ENCODE measurements around the gene GLIS1. TPM values are rescaled to one million over a fixed set of nuclear protein-coding genes. Genes with fewer than 3 reads are reported as not detected.

Gene GLIS1
- total RNA-seq, 1 experiment from 2014 or later: 0.28 TPM

DNA sequence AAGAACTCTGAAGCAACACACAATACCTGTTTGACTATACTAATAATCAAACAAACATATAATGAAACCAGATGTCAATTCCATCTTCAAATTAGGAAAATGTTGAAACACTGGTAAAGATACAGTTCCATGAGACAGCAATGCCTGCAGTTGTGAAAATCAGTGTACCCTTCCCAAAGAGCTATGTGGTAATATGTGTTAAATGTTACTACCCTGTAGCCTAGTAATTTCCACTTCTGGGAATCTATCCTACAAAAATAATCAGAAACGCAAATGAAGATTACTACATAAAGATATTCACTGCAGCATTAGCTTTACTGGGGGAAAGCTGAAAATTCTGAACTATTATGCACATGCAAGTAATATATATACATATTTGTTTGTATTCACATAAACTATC is 16.9 kb downstream of the GLIS1 start:
- Histone ChIP-seq H4K20me1 (ENCODE audit: control insufficient read depth, insufficient read depth, insufficient read length) (no peaks in the 10 kb centered on the region), H3K9me3 (ENCODE audit: control insufficient read depth, low read depth, low read length) (no peaks in the 10 kb centered on the region), H3K14ac (ENCODE audit: insufficient read depth, low read length) (no peak overlapping the region), H2BK120ac (ENCODE audit: low read depth, low read length, poor library complexity, severe bottlenecking) (no peak overlapping the region), H3K4me2 (ENCODE audit: insufficient read depth, insufficient read length, low read length) (no peak overlapping the region), H3K9ac (ENCODE audit: extremely low read depth, insufficient read length, low read length) (no peak overlapping the region), H4K8ac (replicated peaks; ENCODE audit: insufficient read length, low read depth, low read length) (no peak overlapping the region), H3K4me1 (ENCODE audit: insufficient read depth, low read length) (0 out of 2 replicates have a peak, but pooled peaks cover 2% of the 10 kb centered on the region), H2BK5ac (ENCODE audit: insufficient read length, low read length) (no peak overlapping the region), H3K23me2 (ENCODE audit: insufficient read length, low read depth, low read length, poor library complexity, severe bottlenecking) (no peaks in the 10 kb centered on the region), H3K23ac (ENCODE audit: insufficient read length, low read depth, low read length) (no peak overlapping the region), H3K18ac (ENCODE audit: insufficient read length, low read depth, low read length) (no peak overlapping the region), H3K27ac (ENCODE audit: insufficient read length, low read depth, low read length) (no peak overlapping the region), H3K79me2 (ENCODE audit: insufficient read depth, low read length) (no peaks in the 10 kb centered on the region), H3K79me1 (ENCODE audit: insufficient read depth, low read depth, low read length, poor library complexity, severe bottlenecking) (no peaks in the 10 kb centered on the region), H3K4ac (ENCODE audit: low read depth, low read length) (no peak overlapping the region), H2BK12ac (ENCODE audit: insufficient read length, low read depth, low read length) (no peak overlapping the region), H4K5ac (ENCODE audit: insufficient read length, low read depth, low read length) (no peak overlapping the region), H2AFZ (ENCODE audit: low read length) (no peak overlapping the region), H3T11ph (ENCODE audit: low read length) (no peak overlapping the region), H3K56ac (ENCODE audit: insufficient read length, low read depth, low read length) (no peak overlapping the region), H4K91ac (ENCODE audit: insufficient read length, low read depth, low read length) (no peak overlapping the region), H2AK5ac (ENCODE audit: insufficient read length, low read length) (no peak overlapping the region), H2BK20ac (ENCODE audit: low read depth, low read length, poor library complexity, severe bottlenecking) (no peak overlapping the region), H2BK15ac (ENCODE audit: low read depth, low read length) (no peak overlapping the region), H3K27me3 (ENCODE audit: insufficient read depth, low read length) (no peaks in the 10 kb centered on the region; the same call in 1 of the 2 replicates)
- no peak overlapping the region for H3K27ac Mint-ChIP-seq
- TF ChIP-seq, protein P1, sequence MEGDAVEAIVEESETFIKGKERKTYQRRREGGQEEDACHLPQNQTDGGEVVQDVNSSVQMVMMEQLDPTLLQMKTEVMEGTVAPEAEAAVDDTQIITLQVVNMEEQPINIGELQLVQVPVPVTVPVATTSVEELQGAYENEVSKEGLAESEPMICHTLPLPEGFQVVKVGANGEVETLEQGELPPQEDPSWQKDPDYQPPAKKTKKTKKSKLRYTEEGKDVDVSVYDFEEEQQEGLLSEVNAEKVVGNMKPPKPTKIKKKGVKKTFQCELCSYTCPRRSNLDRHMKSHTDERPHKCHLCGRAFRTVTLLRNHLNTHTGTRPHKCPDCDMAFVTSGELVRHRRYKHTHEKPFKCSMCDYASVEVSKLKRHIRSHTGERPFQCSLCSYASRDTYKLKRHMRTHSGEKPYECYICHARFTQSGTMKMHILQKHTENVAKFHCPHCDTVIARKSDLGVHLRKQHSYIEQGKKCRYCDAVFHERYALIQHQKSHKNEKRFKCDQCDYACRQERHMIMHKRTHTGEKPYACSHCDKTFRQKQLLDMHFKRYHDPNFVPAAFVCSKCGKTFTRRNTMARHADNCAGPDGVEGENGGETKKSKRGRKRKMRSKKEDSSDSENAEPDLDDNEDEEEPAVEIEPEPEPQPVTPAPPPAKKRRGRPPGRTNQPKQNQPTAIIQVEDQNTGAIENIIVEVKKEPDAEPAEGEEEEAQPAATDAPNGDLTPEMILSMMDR (conservative IDR thresholded peaks at IDR 0.05): no peak
- DNase-seq: no peak
- peaks cover 18% of the 10 kb centered on the region for H3K27me3 Mint-ChIP-seq (ENCODE audit: low read depth)
- H3K9me3 Mint-ChIP-seq: no peaks in the 10 kb centered on the region
- no peaks in the 10 kb centered on the region for H3K36me3 Mint-ChIP-seq (ENCODE audit: insufficient read depth in 1 of 3, low read depth in 3 of 3)
- WGBS (ENCODE audit: extremely low coverage, insufficient read length, low lambda C conversion rate): no CpG with 5 or more reads among the region's 1 CpG
- H3K4me1 Mint-ChIP-seq: peaks cover 7 to 11% of the 10 kb centered on the region in 2 experiments
- no peak overlapping the region for H3K4me3 Mint-ChIP-seq
